HuH-7.5 (cell line): Measurements from ENCODE around the gene TMC6.
"Not testable (repeated sequence)": the region's sequence is repeated elsewhere in the genome, so short reads cannot be mapped to it uniquely, and the experiment has no call there.

ENCODE experiments used
- DNase-seq: peaks from one replicate; pipeline ENCODE4 v3.0.0; 2011; ENCODE audit warnings: low spot score

TMC6 gene

DNA sequence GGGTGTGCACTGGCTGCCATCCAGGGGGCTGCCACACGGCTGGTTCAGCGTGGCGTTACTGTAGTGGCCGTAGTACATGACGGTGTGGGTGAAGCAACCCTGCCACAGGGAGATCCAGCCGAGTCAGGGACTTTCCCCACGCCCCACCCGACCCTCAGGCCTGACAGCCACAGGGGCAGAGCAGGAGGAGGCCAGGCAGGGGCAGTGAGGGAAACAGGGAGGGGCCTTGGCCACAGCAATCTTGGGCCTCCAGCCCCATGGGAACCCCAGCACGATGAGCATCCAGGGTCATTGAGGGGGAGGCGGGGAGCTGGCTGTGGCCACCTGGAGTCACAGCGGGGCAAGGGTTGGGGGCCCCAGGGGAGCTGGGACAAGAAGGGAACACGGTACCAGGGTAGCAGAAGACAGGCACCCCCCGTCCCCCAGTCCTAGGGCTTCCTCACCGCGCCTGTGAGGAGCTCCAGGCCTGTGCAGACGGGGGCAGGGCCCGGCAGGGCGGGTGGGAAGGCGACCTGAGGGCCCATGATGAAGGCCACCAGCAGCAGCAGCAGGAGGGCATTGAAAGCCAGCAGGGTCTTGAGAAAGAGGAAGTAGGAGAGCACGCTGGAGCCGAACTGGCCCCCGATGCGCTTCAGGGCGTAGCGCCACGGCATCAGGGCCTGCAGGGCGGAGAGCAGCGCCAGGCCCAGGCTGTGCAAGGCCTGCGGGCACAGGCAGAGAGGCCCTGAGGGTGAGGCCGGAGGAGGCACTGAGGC is 4.3 kb downstream of the TMC6 start:
- DNase-seq, result no peak

DNA sequence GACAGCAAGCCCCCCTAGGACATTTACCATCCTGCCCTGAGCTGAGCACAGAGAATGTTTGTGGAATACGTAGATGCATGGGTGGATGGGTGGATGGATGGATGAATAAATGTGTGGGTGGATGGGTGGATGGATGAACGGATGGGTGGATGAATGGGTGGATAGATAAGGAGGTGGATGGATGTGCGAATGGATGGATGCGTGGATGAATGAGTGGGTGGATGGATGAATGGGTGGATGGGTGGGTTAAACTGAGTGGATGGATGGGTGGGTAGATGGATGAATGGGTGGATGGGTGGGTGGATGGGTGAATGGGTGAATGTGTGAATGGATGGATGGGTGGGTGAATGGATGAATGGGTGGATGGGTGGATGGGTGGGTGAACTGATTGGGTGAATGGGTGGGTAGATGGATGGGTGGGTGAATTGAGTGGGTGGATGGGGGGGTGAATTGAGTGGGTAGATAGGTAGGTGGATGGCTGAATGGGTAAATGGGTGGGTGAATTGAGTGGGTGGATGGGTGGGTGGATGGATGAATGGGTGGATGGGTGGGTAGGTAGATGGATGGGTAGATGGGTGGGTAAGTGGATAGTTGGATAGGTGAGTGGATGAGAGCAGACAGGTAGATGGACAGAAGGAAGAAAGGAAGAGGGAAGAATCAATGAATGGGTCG is 5.2 kb downstream of the TMC6 start:
- DNase-seq, result no peak

DNA sequence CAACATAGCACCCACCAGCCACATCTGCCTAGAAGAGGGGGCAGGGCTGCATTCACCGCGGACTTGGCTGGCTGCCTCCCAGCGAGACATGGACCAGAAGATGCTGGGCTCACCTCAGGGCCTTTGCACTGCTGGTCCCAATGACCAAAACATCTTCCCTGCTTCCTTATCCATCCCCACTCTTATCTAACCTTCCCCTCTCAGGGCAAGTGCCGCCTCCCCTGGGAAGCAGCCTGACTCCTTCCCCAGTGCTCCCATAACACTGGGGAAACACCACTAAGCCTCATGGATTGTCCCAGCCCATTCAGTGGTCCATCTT is 5.7 kb downstream of the TMC6 start:
- no peak for DNase-seq

DNA sequence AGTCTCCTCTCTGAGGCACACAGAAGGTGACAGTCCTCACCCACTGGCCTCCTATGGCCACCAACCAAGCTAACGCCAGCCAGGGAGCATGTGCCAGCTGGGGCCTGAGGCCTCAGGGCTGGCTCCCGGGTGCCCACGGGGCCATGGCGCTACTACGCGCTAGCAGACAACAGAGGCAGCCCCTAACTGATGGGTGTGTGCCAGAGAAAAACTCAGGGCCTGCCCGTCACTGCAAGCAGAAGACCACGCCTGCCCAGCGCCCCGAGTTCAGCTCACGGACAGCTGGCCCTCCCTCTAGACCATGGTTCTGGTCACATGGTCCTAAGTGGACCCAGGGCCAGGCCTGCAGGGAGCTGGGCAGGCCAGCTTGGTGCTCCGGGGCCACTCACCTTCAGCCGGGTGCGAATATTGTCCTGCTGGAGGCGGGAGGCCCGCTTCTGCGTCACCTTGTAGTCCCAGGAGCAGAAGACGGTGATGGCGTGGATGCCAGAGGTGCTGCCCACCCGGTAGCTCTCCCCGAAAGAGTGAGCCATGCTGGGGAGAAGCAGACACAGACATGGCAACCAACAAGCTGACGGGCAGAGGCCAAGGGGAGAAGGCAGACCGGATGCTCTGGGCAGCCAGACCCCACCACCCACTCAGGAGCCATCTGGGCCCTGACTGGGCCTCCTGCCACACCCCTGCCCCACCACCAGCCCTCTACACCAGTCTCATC is 6.2 kb downstream of the TMC6 start:
- DNase-seq, result no peak

DNA sequence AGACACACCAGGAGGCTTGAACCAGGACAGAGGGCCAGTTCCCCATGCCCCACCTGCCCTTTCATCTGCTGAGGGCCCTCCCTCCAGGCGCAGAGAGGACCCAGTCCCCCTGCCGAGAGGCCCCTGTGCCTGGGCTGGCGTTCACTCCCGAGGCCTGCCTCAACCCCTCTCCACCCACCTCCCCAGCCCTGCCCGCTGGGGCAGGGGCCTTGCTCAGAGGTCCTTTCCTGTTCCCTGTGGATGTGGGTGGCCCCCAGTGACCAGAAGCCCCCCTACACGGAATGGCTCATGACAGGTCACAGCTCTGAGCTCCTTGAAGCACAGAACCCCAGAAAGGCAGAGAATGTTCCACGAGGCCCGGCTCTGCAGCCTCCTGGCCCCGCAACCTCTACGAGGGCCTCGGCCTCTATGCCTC is 6.7 kb downstream of the TMC6 start:
- DNase-seq, result no peak

DNA sequence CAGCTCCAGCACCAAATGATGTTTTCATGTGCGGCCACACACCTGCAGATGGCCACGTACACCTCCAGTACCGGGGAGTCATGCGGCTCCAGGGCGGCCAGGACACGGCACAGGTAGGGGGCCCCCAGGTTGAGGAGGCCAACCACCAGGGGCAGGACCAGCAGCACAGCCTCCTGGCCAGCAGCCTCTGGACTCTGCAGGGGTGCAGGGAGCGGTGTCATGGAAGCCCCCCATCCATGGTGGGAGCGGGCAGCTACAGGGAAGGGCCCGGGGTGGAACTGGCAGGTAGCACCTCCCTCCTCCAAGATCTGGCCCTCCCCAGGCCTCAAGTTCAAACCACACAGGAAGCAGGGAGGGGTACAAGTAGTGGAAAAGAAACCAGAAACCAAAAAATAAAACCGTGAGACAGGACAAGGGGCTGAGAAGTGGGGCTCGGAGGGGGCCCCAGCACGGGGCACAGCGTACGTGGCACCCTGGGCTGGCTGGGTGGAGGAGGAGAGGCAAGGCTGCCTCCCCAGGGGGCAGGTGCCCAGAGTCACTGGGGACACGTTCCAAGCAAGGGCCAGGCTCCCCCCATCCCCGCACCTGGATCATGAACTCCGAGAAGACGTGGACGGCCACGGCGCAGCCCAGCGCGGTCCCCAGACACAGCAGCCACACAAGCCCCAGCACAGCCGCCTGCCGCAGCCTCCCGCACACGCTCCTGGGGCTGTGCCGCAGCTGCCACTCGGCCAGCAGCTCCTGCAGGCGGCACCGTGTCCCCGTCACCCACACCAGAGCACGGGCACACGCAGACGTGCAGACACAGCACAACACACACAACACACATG is 7.4 kb downstream of the TMC6 start:
- DNase-seq, result no peak

DNA sequence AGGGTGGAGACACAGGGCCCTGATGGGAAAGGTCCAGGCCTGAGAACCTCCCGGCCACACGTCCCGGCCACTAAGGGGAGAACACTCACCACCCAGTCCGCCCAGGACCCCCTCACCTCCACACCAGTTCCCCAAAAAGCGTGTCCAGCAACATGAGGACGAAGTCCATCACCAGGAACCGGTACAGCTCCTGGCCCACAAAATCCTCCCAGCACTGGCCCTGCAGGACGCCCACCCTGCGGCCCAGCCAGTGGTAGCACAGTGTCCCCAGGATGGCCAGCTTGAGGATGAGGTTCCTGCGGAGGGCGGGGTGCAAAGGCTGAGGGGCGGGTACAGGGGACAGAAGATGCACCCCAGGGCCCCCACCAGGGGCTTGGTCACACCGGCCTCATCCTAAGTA is 8.0 kb downstream of the TMC6 start:
- no peak for DNase-seq

DNA sequence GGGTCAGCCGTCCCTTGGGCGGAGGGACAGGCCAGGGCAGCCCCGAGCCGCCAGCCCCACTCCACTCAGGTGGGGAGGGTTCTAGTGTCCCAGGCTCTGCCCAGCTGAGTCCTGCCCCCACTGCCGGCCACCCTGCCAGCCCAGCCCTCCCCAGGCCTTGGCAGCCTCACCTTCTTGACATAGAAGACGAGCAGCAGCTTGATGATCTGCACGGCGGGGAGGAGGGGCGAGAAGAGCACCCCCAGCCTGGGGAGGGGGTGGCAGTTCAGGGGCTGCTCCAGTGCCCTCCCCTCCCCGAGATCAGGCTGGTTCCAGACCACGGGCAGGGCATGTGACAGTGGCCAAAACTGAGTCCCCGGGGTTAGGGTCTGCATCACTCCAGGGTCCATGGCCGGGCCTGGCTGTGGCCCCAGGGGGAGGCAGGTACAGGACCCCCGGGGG is 9.7 kb downstream of the TMC6 start:
- no peak for DNase-seq

DNA sequence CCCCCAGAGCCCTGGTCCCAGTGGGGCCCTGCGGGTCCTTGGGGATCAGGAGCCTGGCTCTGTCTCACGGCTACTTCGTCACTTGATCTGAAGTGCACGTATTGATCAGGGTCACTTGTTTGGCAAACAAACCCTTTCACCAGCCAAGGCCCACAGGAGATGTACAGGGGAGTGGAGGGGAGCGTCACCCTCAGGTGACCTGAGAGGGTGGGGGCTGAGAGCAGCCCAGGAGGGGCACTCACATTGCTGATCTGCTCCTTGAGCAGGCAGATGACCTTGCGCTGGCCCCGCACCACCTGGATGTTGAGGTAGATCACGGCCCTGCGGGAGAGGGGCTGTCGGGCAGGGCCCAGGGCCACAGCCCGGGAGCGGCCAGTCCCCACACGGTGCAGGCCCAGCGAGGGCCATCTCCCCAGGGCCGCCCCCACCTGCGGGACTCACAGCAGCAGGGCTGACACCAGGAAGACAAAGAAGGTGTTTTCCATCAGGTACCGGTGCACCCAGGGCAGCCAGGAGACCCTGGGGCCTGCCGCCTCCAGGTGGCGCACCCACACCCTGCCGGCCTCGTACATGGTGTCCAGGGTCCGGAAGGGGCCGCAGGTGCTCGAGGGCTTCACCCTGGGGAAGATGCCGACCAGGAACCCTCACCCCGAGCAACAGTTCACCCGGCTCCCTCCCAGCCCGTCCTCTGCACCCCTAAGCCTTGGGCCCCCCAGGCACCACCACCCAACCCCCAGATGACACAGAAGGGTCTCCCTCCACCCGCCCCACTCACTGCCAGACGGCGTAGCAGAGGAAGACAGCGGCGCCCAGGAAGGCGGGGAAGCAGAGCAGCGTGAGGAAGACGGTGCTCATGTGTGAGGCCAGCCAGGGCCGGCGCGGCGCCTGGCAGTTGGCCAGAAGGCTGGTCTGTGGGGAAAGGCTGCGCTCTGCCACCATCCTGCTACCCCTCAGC is 11.3 kb downstream of the TMC6 start:
- no peak for DNase-seq

DNA sequence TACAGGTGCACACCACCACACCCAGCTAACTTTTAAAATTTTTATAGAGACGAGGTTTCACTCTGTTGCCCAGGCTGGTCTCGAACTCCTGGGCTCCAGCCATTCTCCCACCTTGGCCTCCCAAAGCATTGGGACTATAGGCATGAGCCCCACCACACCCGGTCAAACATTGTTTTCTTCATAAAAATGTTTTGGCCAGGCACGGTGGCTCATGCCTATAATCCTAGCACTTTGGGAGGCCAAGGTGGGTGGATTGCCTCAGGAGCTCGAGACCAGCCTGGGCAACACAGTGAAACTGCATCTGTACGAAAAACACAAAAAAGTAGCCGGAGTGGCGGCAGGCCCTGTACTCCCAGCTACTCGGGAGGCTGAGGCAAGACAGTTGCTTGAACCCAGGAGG is 12.1 kb downstream of the TMC6 start:
- DNase-seq, result no peak

DNA sequence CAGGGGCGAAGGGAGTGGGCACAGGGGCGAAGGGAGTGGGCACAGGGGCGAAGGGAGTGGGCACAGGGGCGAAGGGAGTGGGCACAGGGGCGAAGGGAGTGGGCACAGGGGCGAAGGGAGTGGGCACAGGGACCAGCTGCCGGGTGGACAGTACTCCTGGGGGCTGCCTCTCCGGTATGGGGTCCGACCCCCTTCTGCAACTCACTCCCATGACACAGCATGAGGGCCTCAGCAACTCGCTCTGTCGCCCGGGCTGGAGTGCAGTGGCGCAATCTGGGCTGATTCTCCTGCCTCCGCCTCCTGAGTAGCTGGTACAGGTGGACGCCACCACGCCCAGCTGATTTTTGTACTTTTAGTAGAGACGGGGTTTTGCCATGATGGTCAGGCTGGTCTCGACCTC is 12.8 kb downstream of the TMC6 start:
- DNase-seq, result not testable (repeated sequence)

DNA sequence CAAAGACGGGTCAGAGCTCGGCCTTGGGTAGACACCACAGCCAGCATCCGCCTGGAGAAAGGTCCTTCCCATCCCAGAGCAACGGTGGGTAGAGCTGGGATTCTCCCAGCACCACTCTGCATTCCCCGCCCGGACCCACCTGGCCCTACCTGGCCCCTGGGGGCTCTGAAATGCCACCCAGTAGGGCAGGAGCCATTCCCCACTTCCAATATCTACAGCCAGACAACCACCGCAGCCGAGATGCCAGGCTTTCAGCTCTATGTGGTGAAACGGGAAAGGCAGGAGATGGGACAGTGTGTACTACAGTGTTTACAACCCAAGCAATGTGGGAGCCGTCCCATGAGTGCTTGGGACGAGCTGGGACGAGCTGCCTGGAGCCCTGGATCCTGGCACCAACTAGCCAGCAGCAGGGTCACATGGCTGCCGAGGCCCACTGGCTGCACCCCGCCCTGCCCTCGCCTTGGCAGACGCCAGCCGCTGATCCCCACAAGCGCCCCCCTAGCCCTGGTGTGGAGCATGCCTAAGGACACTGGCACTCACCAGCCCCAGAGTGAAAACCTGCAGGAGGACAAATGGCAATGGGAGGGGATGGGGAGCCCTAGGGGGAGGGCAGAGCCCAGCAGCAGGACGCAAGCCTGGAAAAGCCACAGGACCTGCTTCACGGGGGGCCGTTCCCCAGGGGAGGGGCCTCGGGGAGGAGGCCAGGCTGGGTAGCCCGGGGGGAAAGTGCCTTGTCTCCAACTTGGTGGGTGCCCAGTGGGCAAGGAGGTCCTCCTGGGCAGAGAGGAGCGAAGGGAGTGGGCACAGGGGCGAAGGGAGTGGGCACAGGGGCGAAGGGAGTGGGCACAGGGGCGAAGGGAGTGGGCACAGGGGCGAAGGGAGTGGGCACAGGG is 13.5 kb downstream of the TMC6 start:
- no peak for DNase-seq

DNA sequence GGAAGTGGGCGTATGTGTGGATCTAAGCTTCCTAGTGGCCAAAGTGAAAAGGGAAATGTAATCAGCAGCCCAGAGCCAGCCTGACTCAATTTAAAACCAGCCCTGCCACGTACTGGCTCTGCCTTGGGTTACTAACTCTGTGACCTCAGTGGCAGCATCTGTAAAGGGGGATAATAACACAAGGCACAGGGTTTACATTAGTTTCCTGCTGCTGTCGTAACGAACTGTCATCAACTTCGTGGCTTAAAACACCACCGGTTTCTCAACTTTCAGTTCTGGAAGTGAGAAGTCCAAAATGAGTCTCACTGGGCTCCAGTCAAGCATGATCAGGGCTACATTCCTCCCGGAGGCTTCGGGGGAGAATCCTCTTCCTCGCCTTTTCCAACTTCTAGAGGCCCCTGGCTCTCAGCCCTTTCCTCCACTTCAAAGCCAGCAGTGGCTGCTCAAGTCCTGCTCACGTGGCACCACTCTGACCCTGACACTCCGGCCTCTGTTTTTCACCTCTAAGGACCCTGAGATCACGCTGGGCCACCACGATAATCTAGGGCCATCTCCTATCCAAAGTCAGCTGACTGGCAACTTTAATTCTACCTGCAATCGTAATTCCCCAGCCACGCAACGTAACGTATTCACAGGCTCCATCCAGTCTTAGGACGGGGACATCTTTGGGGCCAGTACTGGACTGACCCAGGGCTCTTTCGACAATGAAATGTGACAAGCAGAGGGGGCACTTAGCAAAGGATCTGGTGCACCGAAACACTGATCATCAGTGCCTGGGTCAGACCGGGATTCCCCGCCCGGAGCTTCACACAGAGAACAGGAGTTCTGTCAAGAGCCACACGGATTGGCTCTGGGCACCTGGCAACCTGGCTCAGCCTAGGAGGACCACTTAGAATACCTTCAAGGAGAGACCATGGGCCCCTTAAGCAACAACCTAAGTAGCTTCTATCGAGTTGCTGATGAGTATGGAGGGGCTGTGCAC is 14.5 kb downstream of the TMC6 start:
- no peak for DNase-seq

DNA sequence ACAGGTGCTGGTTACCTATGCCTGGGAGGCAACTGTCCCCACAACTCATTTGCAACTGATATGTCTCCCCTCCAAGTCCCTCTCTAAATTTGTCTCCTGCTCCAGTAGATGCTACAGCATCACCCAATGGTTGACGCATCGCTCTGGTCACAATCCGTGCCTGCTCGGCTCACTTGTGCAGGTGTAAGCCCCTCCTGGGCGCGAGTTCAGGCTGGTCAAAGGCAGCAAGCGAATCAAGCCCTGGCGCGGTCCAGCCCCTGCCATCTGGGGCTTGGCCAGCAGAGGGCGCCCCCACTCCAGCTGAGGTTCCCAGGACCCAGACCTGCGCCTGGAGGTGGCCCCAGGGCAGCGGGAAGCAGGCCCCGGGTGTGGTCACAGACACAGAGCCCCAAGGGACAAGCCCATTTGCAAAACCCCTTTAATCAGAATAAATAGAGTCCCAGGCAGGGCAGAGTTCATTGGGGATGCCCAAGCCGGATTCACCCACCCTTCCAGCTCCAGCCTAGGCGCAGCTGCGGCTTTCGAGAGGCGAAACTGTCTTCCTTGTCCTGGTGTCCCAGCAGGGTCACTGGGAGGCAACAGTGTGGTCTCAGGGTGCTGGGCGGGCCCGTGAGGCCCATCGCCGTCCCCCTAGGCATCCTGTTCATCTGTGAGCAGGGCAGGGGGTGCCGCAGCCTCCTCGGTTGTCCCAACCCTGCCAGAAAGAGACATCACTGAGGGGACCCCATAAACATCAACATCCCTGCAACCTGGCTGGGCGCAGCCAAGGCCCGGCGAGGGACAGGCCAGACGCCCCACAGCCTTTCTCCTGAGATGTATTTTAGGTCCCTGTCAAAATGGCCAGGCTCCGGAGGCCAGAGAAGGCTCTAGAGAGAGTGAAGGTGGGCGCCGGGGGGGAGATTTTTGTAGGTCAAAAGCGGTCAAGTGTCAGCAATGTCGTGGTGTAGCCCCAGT is 15.8 kb downstream of the TMC6 start:
- peak; percentile 96 for DNase-seq

DNA sequence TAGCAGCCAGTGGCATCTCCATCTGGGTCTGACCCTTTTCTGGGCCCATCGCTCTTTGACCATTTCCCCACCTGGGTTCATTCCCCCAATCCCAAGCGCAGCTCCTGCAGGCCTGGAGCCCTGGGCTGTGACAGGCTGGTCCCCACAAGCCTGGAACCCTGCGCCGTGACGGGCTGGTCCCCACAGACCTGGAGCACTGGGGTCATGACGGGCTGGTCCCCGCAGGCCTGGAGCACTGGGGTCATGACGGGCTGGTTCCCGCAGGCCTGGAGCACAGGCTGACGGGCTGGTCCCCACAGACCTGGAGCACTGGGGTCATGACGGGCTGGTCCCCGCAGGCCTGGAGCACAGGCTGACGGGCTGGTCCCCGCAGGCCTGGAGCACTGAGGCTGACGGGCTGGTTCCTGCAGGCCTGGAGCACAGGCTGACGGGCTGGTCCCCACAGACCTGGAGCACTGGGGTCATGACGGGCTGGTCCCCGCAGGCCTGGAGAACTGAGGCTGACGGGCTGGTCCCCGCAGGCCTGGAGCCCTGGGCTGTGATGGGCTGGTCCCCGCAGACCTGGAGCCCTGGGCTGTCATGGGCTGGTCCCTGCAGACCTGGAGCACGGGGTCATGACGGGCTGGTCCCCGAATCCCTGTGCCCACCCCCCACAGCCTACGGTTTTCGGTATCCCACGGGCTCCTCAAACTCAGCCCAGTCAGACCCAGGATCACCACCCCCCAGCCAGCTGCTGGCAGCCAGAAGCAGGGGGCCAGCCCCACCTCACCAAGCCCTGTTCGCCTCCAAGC is 16.6 kb downstream of the TMC6 start:
- DNase-seq, result no peak

DNA sequence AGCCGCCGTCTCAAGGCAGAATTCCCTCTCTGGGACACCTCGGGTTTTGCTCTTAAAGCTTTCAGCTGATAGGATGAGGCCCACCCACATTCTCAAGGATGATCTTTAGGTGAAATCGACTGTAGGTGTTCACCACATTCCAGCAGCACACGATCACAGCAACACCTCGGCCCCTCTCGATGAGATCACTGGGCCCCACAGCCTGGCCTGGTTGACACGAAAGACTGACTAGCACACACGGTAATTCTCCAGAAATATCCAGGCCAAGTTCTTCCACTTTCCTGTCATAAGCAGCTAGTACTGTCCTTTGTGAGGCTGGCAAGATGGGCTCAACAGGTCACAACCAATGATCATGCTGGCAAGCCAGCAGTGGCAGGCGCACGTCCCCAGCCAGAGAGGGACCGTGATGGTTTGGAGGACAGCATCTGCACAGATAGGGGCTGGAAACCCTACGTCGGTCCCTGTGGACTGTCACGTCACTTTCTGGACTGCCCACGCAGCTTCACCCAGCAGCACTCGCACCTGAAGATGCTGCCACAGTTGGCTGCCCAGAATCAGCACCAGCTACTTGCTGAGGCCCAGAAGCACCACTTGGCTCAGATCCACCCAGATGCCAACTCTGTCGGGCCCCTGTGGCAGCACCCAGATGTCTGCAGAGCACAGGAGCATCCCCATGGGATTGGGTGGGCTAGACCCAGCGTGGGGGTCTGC is 17.4 kb downstream of the TMC6 start:
- no peak for DNase-seq
